HG03354 (cell line): Measurements from ENCODE around the gene AIF1L.
"Not testable (repeated sequence)": the region's sequence is repeated elsewhere in the genome, so short reads cannot be mapped to it uniquely, and the experiment has no call there.

Experiments used
- ATAC-seq: cut with Tn5 transposase; IDR thresholded peaks from one replicate; pipeline ENCODE4 v1.9.1; 2021; ENCODE audit warnings: mild to moderate bottlenecking; ENCODE audit not compliant: unreplicated experiment, poor library complexity, severe bottlenecking

The AIF1L gene

GRCh38 chr9:131149688-131150053 lies 53.3 kb downstream of the AIF1L start:
- no peak for ATAC-seq

- ATAC-seq, result no peak
These were observed 57.3 kb downstream of the AIF1L start for GRCh38 chr9:131153595-131153994.

- not testable (repeated sequence) for ATAC-seq
These were observed 62.3 kb downstream of the AIF1L start for GRCh38 chr9:131158673-131159072.

- no peak for ATAC-seq
These were observed 64.2 kb downstream of the AIF1L start for GRCh38 chr9:131160416-131161112.

- ATAC-seq, result no peak
These were observed 65.3 kb downstream of the AIF1L start for GRCh38 chr9:131161585-131161984.

- no peak for ATAC-seq
These were observed 66.6 kb downstream of the AIF1L start for GRCh38 chr9:131162886-131163285.

GRCh38 chr9:131165523-131165922 lies 69.2 kb downstream of the AIF1L start:
- ATAC-seq, result no peak

GRCh38 chr9:131167146-131167692 lies 70.9 kb downstream of the AIF1L start:
- ATAC-seq, result no peak

- no peak for ATAC-seq
These were observed 71.6 kb downstream of the AIF1L start for GRCh38 chr9:131167936-131168335.

- no peak for ATAC-seq
These were observed 73.4 kb downstream of the AIF1L start for GRCh38 chr9:131169563-131170240.
